ENCODE measurements around the gene DEAF1. TPM values are rescaled to one million over a fixed set of nuclear protein-coding genes. Genes with fewer than 3 reads are reported as not detected.

Gene DEAF1
- polyA plus RNA-seq, 4 donors = 36.3 to 55.9 (median 46.3) TPM

DNA sequence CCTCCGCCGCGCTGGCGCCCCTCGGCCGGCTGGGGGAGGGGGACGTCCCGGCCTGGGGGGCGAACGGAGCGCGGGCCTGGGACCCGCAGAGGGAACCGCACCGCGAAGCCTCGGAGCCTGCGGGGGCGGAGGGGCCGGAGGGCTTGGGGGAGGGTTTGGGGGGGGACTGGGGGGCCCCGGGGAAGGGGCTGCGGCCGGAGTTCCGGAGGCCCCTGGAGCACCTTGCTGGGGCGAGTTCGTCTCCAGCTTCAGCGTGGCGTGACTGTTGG is 67.8 kb downstream of the DEAF1 start:
- DNase-seq (ENCODE audit: low read depth in 4 of 4, low spot score in 3 of 4) = no peak

GRCh38 chr11:626475-627307 is 68.3 kb downstream of the DEAF1 start, which contains the start of gene SCT:
Gene SCT, minus strand, starts transcription at chr11:627181. Its CDS starts 38 bp downstream, at chr11:627143.
- no peak for DNase-seq (ENCODE audit: low read depth in 4 of 4, low spot score in 3 of 4)

- no peak for DNase-seq (ENCODE audit: low read depth in 4 of 4, low spot score in 3 of 4)
Measured at GRCh38 chr11:625636-626268, 69.3 kb downstream of the DEAF1 start.

- no peak for DNase-seq (ENCODE audit: low read depth in 4 of 4, low spot score in 3 of 4)
Measured at GRCh38 chr11:624705-625635, 70.1 kb downstream of the DEAF1 start, which contains the start of gene CDHR5. Gene CDHR5, minus strand, starts transcription at chr11:624955. Its CDS starts 53 bp downstream, at chr11:624902.

GRCh38 chr11:623999-624704 is 70.9 kb downstream of the DEAF1 start:
- no peak for DNase-seq (ENCODE audit: low read depth in 4 of 4, low spot score in 3 of 4)

- DNase-seq (ENCODE audit: low read depth in 4 of 4, low spot score in 3 of 4) = no peak
Measured at GRCh38 chr11:623349-623869, 71.6 kb downstream of the DEAF1 start.

- DNase-seq (ENCODE audit: low read depth in 4 of 4, low spot score in 3 of 4) = no peak
Measured at GRCh38 chr11:621838-622237, 73.2 kb downstream of the DEAF1 start.

- DNase-seq (ENCODE audit: low read depth in 4 of 4, low spot score in 3 of 4) = no peak
Measured at GRCh38 chr11:620935-621814, 73.8 kb downstream of the DEAF1 start.

DNA sequence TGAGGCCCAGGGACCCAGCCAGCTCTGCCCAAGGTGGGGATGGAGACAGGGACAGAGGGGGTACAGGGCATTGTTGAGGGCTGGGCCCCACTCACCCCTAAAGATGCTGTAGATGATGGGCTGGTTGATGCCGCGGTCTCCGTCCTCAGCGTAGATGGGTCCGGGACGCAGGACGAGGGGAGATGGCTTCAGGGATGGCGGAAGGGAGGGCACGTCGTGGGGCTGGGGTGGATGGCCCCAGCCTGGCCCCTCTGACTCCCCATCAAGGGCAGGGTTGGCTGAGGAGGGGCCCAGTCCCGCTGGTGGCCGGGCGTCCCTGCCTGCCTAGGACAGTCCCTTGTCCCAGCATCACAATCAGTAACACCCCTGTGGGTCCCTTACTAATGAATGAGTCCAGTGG is 74.8 kb downstream of the DEAF1 start:
- DNase-seq (ENCODE audit: low read depth in 4 of 4, low spot score in 3 of 4) = no peak

GRCh38 chr11:619628-620050 is 75.4 kb downstream of the DEAF1 start:
- no peak for DNase-seq (ENCODE audit: low read depth in 4 of 4, low spot score in 3 of 4)

- no peak for DNase-seq (ENCODE audit: low read depth in 4 of 4, low spot score in 3 of 4)
Measured at GRCh38 chr11:618856-619627, 76.0 kb downstream of the DEAF1 start.

DNA sequence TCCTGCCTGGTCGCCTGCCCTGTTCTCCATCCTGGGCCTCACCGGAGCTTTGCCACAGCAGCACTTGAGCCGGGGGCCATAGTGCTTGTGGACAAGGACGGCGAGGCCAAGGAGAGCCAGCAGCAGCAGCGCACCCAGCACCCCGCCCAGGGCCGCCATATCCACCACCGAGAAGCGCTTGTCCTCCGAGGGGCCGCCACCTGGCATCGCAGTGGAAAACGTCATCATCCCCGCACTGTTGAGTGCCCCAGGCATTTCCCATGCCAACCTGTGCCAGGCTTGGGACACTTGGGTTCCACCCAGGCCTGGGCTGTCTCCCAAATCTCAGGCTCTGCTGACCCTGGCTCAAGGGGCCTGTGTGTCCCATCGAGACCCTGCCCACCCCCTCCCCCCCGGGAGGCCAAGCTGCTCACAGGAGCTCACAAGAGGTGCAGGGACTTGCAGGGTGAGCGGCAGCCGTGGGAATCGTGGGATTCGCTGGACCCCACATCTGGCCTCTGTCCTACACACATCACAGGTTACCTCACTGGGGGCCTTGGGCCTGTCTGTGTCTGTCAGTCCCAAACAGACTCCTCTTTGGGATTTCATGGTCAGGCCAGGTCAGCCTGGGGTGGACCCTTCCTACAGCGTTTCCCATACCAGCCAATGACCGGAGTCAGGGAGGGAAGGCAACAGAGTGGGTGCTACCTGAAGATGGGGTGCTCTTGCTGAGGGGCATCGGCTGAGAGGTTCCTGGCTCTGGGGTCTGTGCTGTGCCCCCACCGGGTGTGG is 76.9 kb downstream of the DEAF1 start:
- DNase-seq (ENCODE audit: low read depth in 4 of 4, low spot score in 3 of 4) = no peak

- no peak for DNase-seq (ENCODE audit: low read depth in 4 of 4, low spot score in 3 of 4)
Measured at GRCh38 chr11:617199-617911, 77.7 kb downstream of the DEAF1 start.

DNA sequence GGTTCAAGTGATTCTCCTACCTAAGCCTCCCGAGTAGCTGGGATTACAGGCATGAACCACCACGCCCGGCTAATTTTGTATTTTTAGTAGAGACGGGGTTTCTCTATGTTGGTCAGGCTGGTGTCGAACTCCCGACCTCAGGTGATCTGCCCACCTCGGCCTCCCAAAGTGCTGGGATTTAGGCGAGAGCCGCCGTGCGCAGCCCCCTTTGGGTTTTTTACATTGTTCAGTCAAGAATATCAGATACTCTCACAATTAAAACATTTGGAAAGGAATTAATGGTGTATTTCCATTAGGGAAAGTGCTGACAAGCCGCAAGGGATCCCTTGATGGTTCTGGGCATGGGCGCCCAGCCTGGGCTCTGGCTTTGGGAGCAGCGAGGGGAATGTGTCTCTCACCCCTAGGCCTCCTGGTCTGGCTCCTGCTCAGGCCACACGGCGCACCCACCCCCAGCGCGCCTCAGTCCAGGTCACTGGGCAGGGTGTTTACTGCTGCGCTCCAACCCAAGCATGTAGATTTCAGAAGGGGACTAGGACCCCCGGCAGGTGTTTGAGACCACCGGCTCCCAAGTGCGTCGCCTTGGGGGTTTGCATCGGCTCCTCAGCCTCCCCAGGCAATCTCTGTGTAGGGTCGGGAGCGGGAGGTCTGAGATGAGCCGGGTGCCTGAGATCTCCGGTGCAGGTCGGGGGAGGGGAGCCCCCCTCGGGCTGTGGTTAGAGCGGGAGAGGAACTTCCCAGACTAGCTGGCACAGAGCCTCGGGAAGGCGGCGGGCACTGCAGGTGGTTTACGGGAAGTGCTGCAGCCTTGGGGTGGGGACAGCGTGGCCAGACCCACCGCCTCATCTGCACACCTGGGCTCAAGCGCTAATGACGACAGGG is 78.5 kb downstream of the DEAF1 start:
- no peak for DNase-seq (ENCODE audit: low read depth in 4 of 4, low spot score in 3 of 4)

DNA sequence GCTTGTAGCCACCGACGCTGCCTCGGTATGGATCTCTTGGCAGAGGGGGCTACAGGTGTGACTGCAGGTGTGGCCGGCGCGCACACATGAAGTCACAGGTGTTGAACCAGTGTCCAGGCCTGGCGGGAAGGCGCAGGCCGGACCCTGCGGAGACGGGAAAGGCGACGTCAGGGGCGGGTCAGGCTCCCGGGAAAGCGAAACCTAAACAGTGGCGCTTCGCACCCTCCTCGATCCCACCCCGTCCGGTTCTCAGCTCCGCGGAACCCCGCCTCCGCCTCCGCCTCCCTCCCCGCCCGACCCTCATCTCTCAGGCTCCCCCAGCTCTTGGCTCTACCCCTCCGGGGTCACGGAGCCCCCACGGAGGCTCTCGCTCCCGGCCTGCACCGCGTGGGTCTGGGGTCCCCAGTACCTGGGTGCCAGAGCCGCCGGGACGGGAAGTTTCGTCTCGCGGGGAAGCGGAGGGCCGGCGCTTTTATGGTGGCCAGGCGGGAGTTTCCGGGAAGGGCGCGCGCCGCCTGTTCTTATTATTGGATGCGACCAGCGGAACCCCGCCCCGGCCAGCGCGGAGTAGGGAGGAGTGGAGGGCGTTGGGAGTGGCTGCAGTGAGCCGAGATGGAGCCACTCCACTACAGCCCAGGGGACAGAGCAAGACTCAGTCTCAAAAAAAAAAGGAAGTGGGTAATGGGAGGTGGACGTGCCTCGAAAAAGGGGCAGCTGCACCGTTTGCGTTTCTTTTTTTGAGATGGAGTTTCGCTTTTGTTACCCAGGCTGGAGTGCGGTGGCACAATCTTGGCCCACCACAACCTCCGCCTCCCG is 79.3 kb downstream of the DEAF1 start, which contains the start of gene IRF7:
TSS of gene IRF7 (minus strand) at position 447 of the 816 bp plus-strand sequence. CDS start 586 bp downstream, outside the sequence.
- DNase-seq (ENCODE audit: low read depth in 4 of 4, low spot score in 3 of 4) = peak; percentile 84 to 85 (median 84)
